Gastrocnemius medialis (tissue), 4 donors: ENCODE results near the gene CEACAM1.

Experiments used
- CTCF ChIP-seq, 5 experiments: fragments of 450-650 bp in 3 of 5; fragments of 200-600 bp in 2 of 5; sonication (generic) in 2 of 5; IDR thresholded peaks in 4 of 5; conservative IDR thresholded peaks in 1 of 5; 1 replicate in 4 of 5; 2 replicates in 1 of 5; pipeline ENCODE4 v1.5.1; 2016 to 2019; ENCODE audit warnings: antibody characterized with exemption in 5 of 5, mild to moderate bottlenecking in 3 of 5, moderate library complexity in 3 of 5
- POLR2A ChIP-seq, 2 donors: fragments of 450-650 bp; IDR thresholded peaks; one replicate each; pipeline ENCODE4 v1.6.1; 2017; ENCODE audit warnings: antibody characterized with exemption in 2 of 2, mild to moderate bottlenecking in 2 of 2, moderate library complexity in 2 of 2

- TF ChIP-seq POLR2A (IDR thresholded peaks at IDR 0.05) (no peak), CTCF (IDR thresholded peaks at IDR 0.05 in 4 of 5, conservative IDR thresholded peaks at IDR 0.05 in 1 of 5) (no peak)
These were observed 26.5 kb downstream of the CEACAM1 start for GRCh38 chr19:42501733-42502132.
